ENCODE data around the gene BMP7. TPM values are rescaled to one million over a fixed set of nuclear protein-coding genes. Genes with fewer than 3 reads are reported as not detected.

The BMP7 gene
- total and polyA plus RNA-seq, 2 of the 8 experiments (the other 6 are each of a cell fraction or from before 2014, with no cell fraction given), result 9.2 to 14.7 TPM

GRCh38 chr20:57256908-57257307, 9.5 kb downstream of the BMP7 start:
- Histone ChIP-seq H3K27ac (ENCODE audit: low read depth, low read length) (no peak overlapping the region), H3K27me3 (replicated peaks in 1 of 4; ENCODE audit: control insufficient read depth in 3 of 4, extremely low read depth in 1 of 4, insufficient read depth in 3 of 4, low read length in 3 of 4) (peaks cover 8 to 38% (median 31%) of the 10 kb centered on the region in 4 experiments; a peak in 6 of 7 replicates), H3K36me3 (ENCODE audit: control insufficient read depth in 2 of 4, insufficient read depth in 4 of 4, low read length in 3 of 4) (no peaks in the 10 kb centered on the region), H3K18ac (ENCODE audit: extremely low read depth, low read length) (no peak overlapping the region), H3K23me2 (ENCODE audit: low read depth, low read length) (no peaks in the 10 kb centered on the region), H3K4me1 (replicated peaks in 1 of 4; ENCODE audit: control insufficient read depth in 3 of 4, insufficient read depth in 4 of 4, low read length in 3 of 4) (peaks cover 13 to 43% (median 28%) of the 10 kb centered on the region in 4 experiments), H3K79me1 (ENCODE audit: low read depth, low read length) (peaks cover 3% of the 10 kb centered on the region), H2BK120ac (replicated peaks; ENCODE audit: low read depth, low read length) (no peak overlapping the region), H3K56ac (replicated peaks; ENCODE audit: insufficient read length, low read depth, low read length) (no peak overlapping the region), H3K9me3 (ENCODE audit: insufficient read depth in 2 of 2, low read depth in 1 of 2, low read length in 1 of 2) (no peaks in the 10 kb centered on the region), H4K5ac (ENCODE audit: insufficient read length, low read depth, low read length) (no peak overlapping the region), H4K20me1 (replicated peaks in 1 of 2; ENCODE audit: control insufficient read depth in 1 of 2, insufficient read depth in 2 of 2, low read length in 2 of 2) (peaks cover 3 to 12% of the 10 kb centered on the region in 2 experiments), H2AFZ (ENCODE audit: low read length) (no peak overlapping the region), H3K79me2 (ENCODE audit: control insufficient read depth in 1 of 2, insufficient read depth in 2 of 2, low read length in 2 of 2) (no peaks in the 10 kb centered on the region; a peak in 1 of 4 replicates), H3K4me2 (ENCODE audit: insufficient read depth in 1 of 2, low read depth in 2 of 2, low read length in 2 of 2) (no peak overlapping the region), H3K14ac (ENCODE audit: insufficient read length) (no peak overlapping the region), H2AK5ac (ENCODE audit: low read depth, low read length) (no peak overlapping the region), H3K4ac (replicated peaks; ENCODE audit: insufficient read length, low read depth, low read length) (no peak overlapping the region), H2BK5ac (ENCODE audit: low read depth, low read length) (no peak overlapping the region), H3K9ac (replicated peaks in 1 of 4; ENCODE audit: extremely low read depth in 1 of 4, low read depth in 3 of 4, low read length in 3 of 4) (no peak overlapping the region), H4K91ac (replicated peaks; ENCODE audit: insufficient read length, low read length) (no peak overlapping the region), H3K4me3 (ENCODE audit: extremely low read depth in 1 of 4, insufficient read depth in 2 of 4, low read depth in 3 of 4, low read length in 4 of 4) (no peak overlapping the region), H2BK12ac (ENCODE audit: low read depth, low read length) (no peak overlapping the region), H3K23ac (ENCODE audit: insufficient read length) (no peak overlapping the region), H2BK20ac (ENCODE audit: low read length) (no peak overlapping the region), H4K8ac (ENCODE audit: extremely low read depth, insufficient read depth, low read length) (no peak overlapping the region), H2BK15ac (ENCODE audit: low read length) (no peak overlapping the region)
- FAIRE-seq (no peak), DNase-seq (ENCODE audit: low read depth in 1 of 2, low spot score in 2 of 2) (no peak)
- TF ChIP-seq NANOG (IDR thresholded peaks at IDR 0.05; ENCODE audit: insufficient read depth, low read depth, low read length, poor library complexity, severe bottlenecking), result no peak
- no peak for TF ChIP-seq E2F6 (IDR thresholded peaks at IDR 0.05)
- TF ChIP-seq TAF7 (optimal IDR thresholded peaks at IDR 0.05; ENCODE audit: borderline replicate concordance, low read depth, low read length), result no peak
- no peak for TF ChIP-seq POLR2A (IDR thresholded peaks at IDR 0.05; ENCODE audit: control extremely low read depth in 1 of 2, low read depth in 2 of 2, low read length in 2 of 2)
- no peak for TF ChIP-seq GABPA (IDR thresholded peaks at IDR 0.05; ENCODE audit: borderline replicate concordance, insufficient read depth, low read length)
- no peak for TF ChIP-seq ATF3 (IDR thresholded peaks at IDR 0.05; ENCODE audit: insufficient read depth, low read depth, low read length)
- no peak for TF ChIP-seq EGR1 (IDR thresholded peaks at IDR 0.05; ENCODE audit: borderline replicate concordance, low read depth, low read length)
- TF ChIP-seq BRCA1 (IDR thresholded peaks at IDR 0.05; ENCODE audit: low read depth, low read length), result no peak
- WGBS, 2 experiments (ENCODE audit: extremely low coverage in 1 of 2, insufficient coverage in 1 of 2, insufficient read length in 1 of 2, insufficient replicate concordance in 2 of 2, low coverage in 1 of 2, low lambda C conversion rate in 2 of 2, missing lambda C conversion rate in 1 of 2), result 91% methylated on average over 6 of the region's 6 CpGs; no CpG with 5 or more reads in 1 of the 2 experiments
- ChIA-PET CTCF (ENCODE audit: partially characterized antibody) (interaction anchor here (0.7 to 1.6 kb wide), 3 partner anchors 12 to 89 kb away, joined by 3 to 6 read pairs (median 4); no protein-coding TSS in a partner anchor), POLR2A (ENCODE audit: partially characterized antibody) (interaction anchor here (0.9 to 1.8 kb wide), 2 partner anchors 12 to 70 kb away, joined by 5 read pairs; no protein-coding TSS in a partner anchor)

All from H1 (cell line).